Measurements from ENCODE around the gene GNG14. TPM values are rescaled to one million over a fixed set of nuclear protein-coding genes. Genes with fewer than 3 reads are reported as not detected.
A peak's percentile ranks its signal among the peaks of the same experiment; 100 is the strongest.

The GNG14 gene
- total and polyA plus RNA-seq, 2 of the 13 experiments (the other 11 are each of a cell fraction or from before 2014, with no cell fraction given): not detected

DNA sequence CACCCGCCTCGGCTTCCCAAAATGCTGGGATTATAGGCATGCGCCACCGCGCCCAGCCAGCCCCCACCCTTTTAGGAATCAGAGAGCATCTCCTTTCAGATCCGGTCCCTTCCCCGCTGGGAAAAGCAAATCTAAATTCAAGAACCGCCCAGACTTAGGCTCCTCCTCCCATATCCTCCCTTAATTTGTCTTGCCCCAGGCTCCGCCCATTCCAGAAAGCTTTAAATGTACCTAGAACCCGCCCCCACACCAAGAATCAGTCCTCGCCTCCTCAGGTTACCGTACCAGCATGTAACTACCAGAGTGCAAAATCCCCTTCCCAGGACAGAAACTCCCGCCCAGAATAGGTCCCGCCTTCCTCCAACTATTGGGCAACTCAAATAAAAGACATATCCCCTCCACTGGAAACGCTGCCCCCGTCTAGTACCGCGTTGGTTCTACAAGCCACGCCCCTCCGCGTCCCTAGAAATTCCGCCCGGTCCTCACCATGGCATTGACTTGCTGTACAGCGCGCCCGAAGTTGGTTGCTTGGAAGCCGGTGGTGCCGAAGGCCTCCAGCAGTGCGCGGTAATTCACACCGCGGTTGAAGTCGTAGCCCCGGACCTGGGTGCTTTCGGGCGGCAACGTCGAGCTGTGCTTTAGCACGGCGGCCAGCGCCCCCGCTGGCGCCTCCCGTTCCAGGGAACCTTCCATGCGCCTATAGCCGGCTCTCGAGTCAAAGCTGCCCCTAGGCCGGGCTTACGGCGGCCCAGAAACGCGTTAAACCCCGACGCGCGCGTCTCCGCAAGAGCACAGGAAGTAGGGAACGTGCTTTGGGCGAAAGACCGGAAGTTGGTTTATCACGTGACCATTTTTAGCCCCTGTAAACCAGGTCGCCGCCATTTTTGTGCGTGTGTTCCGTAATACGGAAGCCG is 6.5 kb upstream of the GNG14 start, which contains the start of gene DHPS:
TSS of gene DHPS (minus strand) at position 807 of the 914 bp plus-strand sequence. CDS start at position 693, 114 bp downstream.
- peaks cover 5% of the 10 kb centered on the region for H3K79me2 ChIP-seq (ENCODE audit: insufficient read depth, low read length)
- BruUV-seq (replicated peaks): TSS peak; percentile 81
- H3K27ac ChIP-seq (ENCODE audit: extremely low read length, insufficient read depth, low read length): peak within 1 kb of the TSS; percentile 99
- WGBS (ENCODE audit: low lambda C conversion rate): 2% methylated on average over 24 of the region's 68 CpGs
- no peaks in the 10 kb centered on the region; a peak in 1 of 5 replicates for H3K27me3 ChIP-seq (ENCODE audit: control insufficient read depth in 1 of 2, insufficient read depth in 2 of 2, low read length in 2 of 2)
- in situ Hi-C loops (cut with HindIII; ENCODE audit: extremely low pct_ligation_motif_present, low pct_unique_long_range_greater_than_20kb): no loop called here
- no peak within 1 kb of the TSS for H2AFZ ChIP-seq (ENCODE audit: low read length)
- H3K4me1 ChIP-seq (ENCODE audit: insufficient read depth, low read length): peaks cover 16% of the 10 kb centered on the region
- FAIRE-seq: peak; percentile 94
- peak; percentile 95 for DNase-seq (ENCODE audit: low spot score)
- no peaks in the 10 kb centered on the region for H3K9me3 ChIP-seq (ENCODE audit: low read length)
- CTCF ChIA-PET (ENCODE audit: low intra/inter-chr PET ratio, low total read pairs): no interaction called here
- H3K36me3 ChIP-seq (replicated peaks in 1 of 2; ENCODE audit: control insufficient read depth in 1 of 2, insufficient read depth in 2 of 2, low read length in 2 of 2): peaks cover 16 to 29% of the 10 kb centered on the region in 2 experiments
- intact Hi-C loops (cut with micrococcal nuclease; ENCODE audit: unreplicated experiment): no loop called here
- POLR2A ChIA-PET: interaction anchor here (0.7 to 2.1 kb wide), 10 partner anchors 9 to 210 kb away, joined by 3 to 13 read pairs (median 4); partner anchors contain the start of genes FBXW9, GCDH, MAN2B1 and ZNF490
- H3K4me3 ChIP-seq (replicated peaks in 1 of 3; ENCODE audit: insufficient read depth in 1 of 3, low read depth in 2 of 3, low read length in 3 of 3): peak within 1 kb of the TSS; percentile 64 to 85 (median 75)
- ATAC-seq: peak; percentile 85
- peak within 1 kb of the TSS; percentile 98 for H3K9ac ChIP-seq (ENCODE audit: insufficient read depth, low read depth, low read length)
- peak within 1 kb of the TSS; percentile 76 for H3K4me2 ChIP-seq (ENCODE audit: low read depth, low read length)
- no peaks in the 10 kb centered on the region for H4K20me1 ChIP-seq (ENCODE audit: insufficient read depth, low read length)
- TF ChIP-seq ATF7-NPFF (CRISPR knock-in tag; IDR thresholded peaks at IDR 0.05; ENCODE audit: low read depth) (peak; percentile 78), ZNF335 (CRISPR knock-in tag; IDR thresholded peaks at IDR 0.05) (no peak), ZFP37 (CRISPR knock-in tag; IDR thresholded peaks at IDR 0.05; ENCODE audit: borderline replicate concordance) (no peak), KLF11 (CRISPR knock-in tag; IDR thresholded peaks at IDR 0.05) (no peak), MEIS1 (CRISPR knock-in tag; IDR thresholded peaks at IDR 0.05; ENCODE audit: borderline replicate concordance) (no peak), BATF2 (CRISPR knock-in tag; IDR thresholded peaks at IDR 0.05) (no peak), ZNF510 (CRISPR knock-in tag; IDR thresholded peaks at IDR 0.05; ENCODE audit: low read depth) (no peak), GATAD1 (CRISPR knock-in tag; IDR thresholded peaks at IDR 0.05) (peak; percentile 89), MBNL3 (CRISPR knock-in tag; conservative IDR thresholded peaks at IDR 0.05) (no peak), TP53 (CRISPR knock-in tag; conservative IDR thresholded peaks at IDR 0.05) (no peak; the same call in 1 of the 2 replicates), ZNF709 (CRISPR knock-in tag; IDR thresholded peaks at IDR 0.05) (0 out of 2 replicates have a peak, but pooled peaks have one; percentile 53), SYNCRIP (IDR thresholded peaks at IDR 0.05; ENCODE audit: insufficient read depth, low read depth, low read length) (no peak), PITX1 (CRISPR knock-in tag; IDR thresholded peaks at IDR 0.05) (peak; percentile 54; the same call in 1 of the 2 replicates), NFAT5 (CRISPR knock-in tag; IDR thresholded peaks at IDR 0.05) (0 out of 2 replicates have a peak, but pooled peaks have one; percentile 37), GFI1 (CRISPR knock-in tag; IDR thresholded peaks at IDR 0.05; ENCODE audit: borderline replicate concordance) (no peak; the same call in 1 of the 2 replicates), ZNF83 (CRISPR knock-in tag; IDR thresholded peaks at IDR 0.05; ENCODE audit: borderline replicate concordance) (no peak), AHR (CRISPR knock-in tag; IDR thresholded peaks at IDR 0.05) (peak; percentile 77; the same call in 1 of the 2 replicates)
